HTERT RPE-1 (cell line): ENCODE measurements around the gene RESF1.

Experiments
- in situ Hi-C: fragments of 300-500 bp; cut with MboI; formaldehyde crosslinking; loops from 4 replicates; pipeline ENCODE4 v1.14.3; 2020; ENCODE audit warnings: low sequenced_read_pairs

The RESF1 gene

DNA sequence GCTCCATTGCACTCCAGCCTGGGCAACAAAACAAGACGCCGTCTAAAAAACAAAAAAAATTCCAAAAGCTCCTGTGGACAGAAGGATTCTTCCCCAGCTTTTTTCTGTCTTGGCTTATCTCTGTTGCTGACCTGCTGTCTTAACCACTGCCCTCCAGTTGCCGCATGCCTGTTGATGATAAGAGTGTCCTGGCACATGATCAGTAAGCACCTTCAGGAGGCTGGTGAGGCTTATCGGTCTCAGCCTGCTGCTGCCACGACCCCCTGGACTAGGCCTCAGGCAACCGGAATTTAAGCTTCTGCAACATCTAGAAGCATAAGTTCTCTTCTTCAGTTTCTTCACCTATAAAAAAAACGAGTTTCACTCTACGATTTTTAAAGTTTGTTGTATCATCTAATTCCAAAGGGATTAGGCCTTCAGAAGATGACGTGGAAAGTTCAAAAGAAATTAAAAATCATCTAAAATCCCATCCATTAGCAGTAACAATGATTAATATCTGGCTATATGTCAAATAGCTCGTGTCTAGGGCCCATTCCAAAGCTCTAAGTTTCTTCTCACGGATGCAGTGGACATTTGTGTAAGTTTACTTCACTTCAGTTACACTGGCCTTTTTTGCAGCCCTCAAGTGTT, 46.4 kb downstream of the RESF1 start:
- in situ Hi-C loops, result no loop called here
